HG03378 (cell line): ENCODE data around the gene MAMLD1.
"Not testable (repeated sequence)": the region's sequence is repeated elsewhere in the genome, so short reads cannot be mapped to it uniquely, and the experiment has no call there.

Source experiments
- ATAC-seq: cut with Tn5 transposase; IDR thresholded peaks from one replicate; pipeline ENCODE4 v1.9.1; 2021; ENCODE audit warnings: mild to moderate bottlenecking, moderate library complexity; ENCODE audit not compliant: unreplicated experiment

The MAMLD1 gene

GRCh38 chrX:150362599-150363481 is at the start of gene MAMLD1:
MAMLD1 (plus strand) TSS chrX:150363317; CDS start chrX:150445517, 82,200 bp downstream.
- no peak for ATAC-seq

GRCh38 chrX:150313514-150313913 is 49.6 kb upstream of the MAMLD1 start:
- no peak for ATAC-seq

DNA sequence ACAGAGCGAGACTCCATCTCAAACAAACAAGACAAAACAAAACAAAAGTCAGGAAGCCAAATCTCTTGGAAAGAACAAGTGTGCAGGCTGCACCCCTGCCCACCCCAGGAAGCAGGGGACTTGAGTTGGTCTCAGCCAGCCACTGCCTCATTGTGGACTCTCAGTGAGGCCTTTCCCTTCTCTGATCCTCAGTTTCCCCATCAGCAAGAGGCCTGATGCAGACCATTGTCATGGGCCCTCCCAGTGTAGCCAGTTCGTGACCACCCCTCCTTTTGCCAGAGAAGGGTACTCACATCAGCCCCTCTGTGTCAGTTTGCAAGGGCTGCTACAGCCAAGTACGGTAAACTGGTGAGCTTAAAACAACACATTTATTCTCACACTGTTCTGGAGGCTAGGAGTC is 48.9 kb upstream of the MAMLD1 start:
- ATAC-seq = no peak

DNA sequence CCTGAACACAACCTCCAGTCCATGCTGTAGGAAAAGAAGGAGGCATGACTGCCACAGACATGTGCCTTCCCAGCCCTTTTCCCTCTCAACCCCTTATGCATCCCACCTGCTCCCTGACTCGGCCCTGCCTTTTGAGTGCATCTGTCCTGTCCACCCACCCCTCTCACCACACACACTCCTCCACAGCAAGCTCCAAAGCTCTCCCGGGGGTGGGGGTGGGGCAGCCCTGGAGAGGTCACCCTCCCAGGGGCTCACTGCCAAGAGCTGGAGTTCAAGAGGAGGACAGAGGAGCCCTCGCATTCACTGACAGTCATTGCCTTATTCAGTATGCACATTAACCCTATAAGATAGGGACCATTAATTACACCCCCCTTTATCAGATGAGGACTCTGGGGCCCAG is 46.6 kb upstream of the MAMLD1 start:
- no peak for ATAC-seq

DNA sequence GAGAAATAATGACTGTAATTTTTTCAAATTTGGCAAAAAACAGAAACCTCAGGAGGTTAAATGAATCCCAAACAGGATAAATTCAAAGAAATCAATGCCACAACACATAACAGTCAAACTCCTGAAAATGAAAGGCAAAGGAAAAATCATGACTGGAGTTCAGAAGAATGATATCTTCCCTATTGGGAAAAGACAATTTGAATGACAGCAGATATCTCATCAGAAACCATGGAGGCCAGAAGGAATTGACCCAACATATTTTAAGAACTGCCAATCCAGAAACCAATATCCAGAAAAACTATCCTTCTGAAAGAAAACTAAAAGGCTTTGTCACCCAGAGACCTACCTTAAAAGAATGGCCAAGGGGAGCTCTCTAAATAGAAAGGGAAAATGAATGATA is 40.1 kb upstream of the MAMLD1 start:
- ATAC-seq = no peak

DNA sequence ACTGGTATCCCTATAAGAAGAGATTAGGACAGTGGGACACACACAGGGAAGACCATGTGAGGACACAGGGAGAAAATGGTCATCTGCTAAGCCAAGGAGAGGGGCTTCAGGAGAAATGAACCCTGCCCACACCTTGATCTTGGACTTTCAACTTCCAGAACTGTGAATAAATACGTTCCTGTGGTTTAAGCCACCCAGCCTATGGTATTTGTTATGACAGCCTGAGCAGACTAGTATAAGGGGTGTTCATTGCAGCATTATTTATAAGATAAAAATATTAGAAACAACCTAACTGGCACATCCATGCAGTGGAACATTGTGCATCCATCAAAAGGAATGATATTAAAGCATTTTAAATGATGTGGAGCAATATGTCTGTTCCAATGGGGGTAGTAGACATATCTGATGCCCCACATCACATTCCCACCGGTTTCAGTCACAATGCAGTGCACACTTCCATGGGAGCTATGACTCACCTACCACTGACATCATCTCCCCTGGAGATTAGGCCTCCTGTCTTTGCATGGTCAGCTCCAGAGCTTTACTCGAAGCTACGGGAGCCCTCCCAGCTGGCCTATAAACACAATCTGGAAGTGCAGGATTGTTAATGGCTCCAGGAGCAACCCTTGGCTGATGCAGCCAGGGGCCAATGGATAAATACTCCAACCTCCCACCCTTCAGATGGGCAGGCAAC is 38.9 kb upstream of the MAMLD1 start:
- no peak for ATAC-seq

DNA sequence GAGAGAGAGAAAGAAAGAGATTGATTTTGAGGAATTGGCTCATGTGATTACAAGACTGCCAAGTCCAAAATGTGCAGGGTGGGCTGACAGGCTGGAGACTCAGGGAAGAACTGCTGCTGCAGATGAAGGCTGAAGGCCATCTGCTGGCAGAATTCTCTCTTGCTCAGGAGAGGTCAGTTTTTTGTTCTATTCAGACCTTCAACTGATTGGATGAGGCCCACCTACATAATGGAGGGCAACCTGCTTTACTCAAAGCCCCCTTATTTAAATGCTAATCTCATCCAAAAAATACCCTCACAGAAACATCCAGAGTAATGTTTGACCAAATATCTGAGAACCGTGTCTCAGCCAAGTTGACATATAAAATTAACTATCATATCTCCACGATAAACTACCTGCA is 38.2 kb upstream of the MAMLD1 start:
- no peak for ATAC-seq

DNA sequence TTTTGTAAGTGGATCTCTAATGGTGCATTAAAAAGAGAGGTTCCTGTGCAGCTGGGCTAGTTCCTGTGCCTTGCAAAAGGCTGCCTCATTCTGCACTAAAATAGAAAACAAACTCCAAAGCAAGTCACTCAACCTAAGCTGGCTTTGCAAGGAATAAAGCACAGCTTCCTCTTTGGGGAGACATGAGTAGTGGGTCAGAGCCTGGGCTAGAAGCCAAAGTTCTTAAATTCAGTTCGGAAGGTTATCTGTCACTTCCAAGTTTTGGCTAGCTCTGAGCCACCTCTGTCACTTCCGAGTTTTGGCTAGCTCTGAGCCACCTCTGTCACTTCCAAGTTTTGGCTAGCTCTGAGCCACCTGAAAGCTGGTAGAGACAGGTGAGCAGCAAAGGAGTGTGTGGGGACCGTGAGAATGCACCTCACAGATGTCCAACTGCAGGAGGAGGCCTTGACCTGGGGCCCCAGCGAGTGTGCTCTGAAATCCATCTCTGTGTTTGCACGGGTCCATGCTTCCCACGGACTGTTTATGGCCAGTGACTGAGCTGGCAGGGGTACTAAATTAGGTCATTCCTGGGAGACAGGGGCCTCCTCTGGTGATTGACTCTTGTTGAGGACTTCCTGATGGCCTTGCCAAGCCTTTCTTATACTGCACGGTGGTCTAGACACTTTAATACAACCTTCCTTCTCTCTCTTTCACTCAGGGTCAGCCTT is 36.4 kb upstream of the MAMLD1 start:
- no peak for ATAC-seq

DNA sequence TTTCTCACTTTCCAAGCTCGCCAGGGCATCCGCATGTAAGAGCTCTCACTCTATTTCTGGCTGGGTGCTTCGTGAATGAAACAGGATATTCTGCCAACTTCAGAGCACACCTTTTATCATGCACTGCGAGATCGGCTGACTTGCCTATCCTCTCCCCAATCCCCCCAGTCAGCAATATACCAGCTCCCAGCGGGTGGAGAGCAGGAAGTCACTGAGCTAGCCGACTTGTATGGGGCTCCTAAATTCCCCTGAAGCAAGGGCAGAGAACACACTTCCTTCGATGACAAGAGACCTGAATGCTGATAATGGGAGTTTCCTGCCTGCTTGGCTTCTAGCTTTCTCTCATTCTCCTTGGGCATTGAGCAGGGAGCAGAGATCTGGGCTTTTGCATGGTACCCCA is 33.8 kb upstream of the MAMLD1 start:
- no peak for ATAC-seq

GRCh38 chrX:150329868-150330267 is 33.2 kb upstream of the MAMLD1 start:
- ATAC-seq = no peak

DNA sequence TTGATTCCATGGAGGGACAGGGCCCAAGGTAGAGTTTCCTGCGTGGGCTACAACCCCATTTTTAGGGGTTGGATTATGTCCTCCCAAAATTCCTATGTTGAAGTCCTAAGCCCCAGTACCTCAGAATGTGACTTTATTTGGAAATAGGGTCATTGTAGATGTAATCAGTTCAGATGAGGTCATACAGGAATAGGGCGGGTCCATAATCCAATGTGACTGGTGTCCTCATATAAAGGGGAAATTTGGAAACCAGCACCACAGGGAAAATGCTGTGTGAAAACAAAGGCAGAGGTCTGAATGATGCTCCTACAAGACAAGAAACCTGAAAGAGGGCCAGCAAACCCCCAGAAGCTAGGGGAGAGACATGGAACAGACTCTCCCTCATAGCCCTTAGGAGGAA is 31.1 kb upstream of the MAMLD1 start:
- no peak for ATAC-seq

DNA sequence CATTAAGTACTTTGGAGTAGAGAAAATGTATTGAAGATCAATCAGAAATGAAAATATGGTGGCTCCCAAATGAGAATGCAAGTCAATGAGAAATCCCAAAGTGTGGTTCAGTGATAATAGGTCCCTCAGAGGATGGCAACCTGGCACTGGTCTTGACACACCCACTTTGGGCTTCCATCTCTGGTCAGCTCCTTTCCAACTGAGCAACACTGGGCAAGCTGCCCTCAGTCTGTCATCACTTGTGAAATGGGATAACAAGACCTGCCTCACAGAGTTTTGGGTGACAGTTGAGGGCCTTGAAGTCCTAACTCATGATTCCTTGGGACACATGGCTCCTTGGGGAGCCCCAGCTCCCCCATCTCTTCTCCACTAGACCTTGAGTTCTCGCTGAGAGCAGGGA is 29.0 kb upstream of the MAMLD1 start:
- ATAC-seq = no peak

DNA sequence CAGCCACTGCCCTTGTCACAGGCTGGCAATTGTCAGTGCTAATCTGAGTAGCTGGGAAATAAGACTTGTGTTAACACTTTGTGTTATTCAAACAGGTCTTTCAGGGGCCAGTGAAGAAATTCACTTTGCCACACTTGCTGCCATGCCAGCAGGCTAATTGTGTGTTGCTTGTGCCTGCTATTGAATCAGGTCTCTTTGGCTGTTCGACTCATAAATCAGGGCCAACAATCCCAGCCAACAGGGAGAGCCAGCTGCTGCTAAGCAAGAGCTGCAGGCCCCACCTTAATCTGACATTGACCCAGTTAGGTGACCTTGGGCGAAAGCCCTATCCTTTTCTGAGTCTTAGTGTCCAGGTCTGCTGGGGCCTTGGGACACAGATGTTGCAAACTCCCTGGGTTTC is 28.1 kb upstream of the MAMLD1 start:
- ATAC-seq = no peak

- no peak for ATAC-seq
These were observed 26.1 kb upstream of the MAMLD1 start for GRCh38 chrX:150337026-150337425.

GRCh38 chrX:150337536-150337935 is 25.6 kb upstream of the MAMLD1 start:
- no peak for ATAC-seq

DNA sequence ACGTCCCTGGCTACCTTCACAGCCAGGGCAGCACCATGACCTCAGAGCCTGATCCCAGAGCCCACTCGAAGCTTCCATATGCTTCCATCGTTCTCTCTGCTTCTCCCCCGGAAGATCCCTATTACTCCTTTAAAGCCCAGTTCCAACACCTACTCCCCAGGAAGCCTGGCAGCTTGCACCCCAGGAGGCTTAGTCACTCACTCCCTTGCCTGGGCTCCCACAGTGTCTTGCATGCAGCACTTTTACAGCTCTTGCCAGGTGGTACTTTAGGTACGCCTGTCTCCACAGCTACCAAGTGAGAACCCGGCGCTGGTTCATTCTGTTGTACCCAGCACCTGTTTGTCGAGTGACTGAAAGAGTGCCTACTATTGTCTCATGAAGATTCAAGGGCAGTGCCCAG is 24.5 kb upstream of the MAMLD1 start:
- no peak for ATAC-seq

- ATAC-seq = no peak
These were observed 23.4 kb upstream of the MAMLD1 start for GRCh38 chrX:150339736-150340135.

DNA sequence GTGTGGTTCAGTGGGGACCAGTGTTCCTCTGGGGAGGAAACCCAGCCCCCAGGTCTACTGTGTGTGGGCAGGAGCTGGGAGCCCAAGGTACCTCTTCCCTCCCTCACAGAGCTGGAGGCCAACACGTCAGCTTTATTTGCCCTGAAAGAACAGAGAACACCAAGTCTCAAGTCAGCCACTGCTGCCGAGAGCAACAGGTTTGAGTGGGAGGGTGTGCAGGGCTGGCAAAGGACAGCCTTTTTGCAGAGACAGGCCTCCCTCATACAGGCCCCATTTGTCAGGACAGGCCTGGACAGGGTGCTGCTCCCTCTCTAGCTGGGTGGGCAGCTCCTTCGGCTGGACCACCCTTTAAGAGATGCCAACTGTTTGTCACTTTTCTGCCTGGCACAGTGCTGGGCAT is 22.8 kb upstream of the MAMLD1 start:
- ATAC-seq = not testable (repeated sequence)

GRCh38 chrX:150347471-150347870 is 15.6 kb upstream of the MAMLD1 start:
- ATAC-seq = no peak

DNA sequence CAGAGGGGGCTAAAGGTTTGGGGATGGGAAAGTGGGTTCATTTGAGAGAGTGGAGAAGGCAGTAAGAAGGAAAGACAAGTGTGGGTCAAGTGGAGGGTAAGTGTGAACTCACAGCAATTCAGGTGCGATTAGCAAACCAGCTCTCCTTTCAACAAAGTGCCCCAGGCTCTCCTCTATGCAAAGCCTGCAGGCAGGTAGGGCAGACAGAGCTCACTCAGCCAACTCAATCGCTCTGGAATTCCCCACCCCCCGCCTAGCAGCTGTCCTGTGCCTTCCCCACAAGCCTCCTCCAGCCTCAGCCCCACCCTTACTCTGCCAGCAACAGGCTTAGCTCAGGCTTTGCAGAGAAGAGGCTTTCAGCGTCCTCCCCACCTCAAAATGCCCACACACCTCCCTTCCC is 14.8 kb upstream of the MAMLD1 start:
- ATAC-seq = no peak

GRCh38 chrX:150352114-150352513 is 11.0 kb upstream of the MAMLD1 start:
- ATAC-seq = no peak

DNA sequence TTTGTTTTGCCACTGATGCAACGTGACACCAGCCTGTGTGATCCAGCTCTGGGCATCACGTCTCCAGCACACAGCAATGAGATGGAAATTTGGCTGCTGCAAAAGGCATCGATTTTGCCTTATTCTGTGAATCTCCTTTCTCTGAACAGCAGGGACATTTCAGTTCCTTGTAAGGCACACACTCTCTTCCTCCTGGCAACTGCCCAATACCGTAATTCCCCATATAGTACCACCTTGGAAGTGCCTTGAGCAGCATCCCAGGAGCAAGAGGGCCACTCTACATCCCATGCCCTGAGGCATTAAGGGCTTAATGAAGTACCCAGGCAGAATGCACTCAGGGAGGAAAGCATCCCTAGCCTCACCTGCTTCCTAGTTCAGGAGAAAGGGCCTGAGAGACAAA is 10.5 kb upstream of the MAMLD1 start:
- ATAC-seq = no peak
